Measurements from ENCODE around the gene IFNL2.

- TF ChIP-seq CTCF (IDR thresholded peaks at IDR 0.05) (no peak), POLR2A (IDR thresholded peaks at IDR 0.05) (no peak)
These were observed 5.7 kb upstream of the IFNL2 start for GRCh38 chr19:39262496-39262895.

Measured in heart left ventricle (tissue), 13 donors.